Activated effector memory CD4-positive, alpha-beta T cell treated with anti-CD3 and anti-CD28 coated beads, Interleukin-2, amount 50 U/mL, for 16 hours (primary cell): Measurements from ENCODE around the gene CHST3.
A peak's percentile ranks its signal among the peaks of the same experiment; 100 is the strongest.
"Not testable (repeated sequence)": the region's sequence is repeated elsewhere in the genome, so short reads cannot be mapped to it uniquely, and the experiment has no call there.

ENCODE experiments used
- DNase-seq: peaks from one replicate; pipeline ENCODE4 v3.0.0-alpha.2; 2020

The CHST3 gene

DNA sequence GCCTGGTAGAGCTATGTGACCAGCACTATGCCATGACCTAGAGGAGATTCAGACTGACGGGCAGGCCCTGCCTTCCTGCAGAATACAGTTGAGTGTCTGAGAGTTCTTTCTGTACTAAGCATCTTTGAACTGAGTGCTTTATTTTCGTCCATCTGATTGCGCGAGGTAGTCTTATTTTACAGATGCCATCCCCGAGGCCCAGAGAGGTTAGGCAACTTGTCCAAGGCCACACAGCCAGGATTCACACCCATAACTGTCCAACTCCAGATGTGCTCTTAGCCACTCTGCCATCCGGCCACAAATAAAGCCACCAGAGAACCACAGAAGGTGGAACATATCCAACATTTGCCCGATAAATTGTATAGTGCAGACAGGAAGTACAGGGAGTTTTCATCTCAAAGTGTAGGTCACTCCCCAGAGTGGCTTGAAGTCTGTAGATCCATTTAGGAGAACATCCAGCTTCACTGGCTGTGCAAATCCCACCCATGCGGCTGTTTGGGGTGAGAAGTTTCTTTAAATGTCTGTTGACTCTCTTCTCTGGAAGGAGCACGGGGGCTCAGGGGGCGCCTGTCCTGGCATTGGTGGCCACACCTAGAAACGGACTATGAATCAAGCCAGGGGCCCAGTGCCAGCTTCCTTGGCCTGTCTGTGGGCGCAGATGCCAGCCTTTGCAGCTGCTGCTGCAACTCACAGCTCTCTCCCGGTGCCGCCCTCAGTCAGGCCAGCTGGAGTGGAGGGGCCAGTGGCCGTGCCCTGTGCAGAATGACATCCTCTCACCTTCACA, 11.1 kb downstream of the CHST3 start:
- no peak for DNase-seq

- DNase-seq, result no peak
Measured at GRCh38 chr10:71975871-71976725, 11.9 kb downstream of the CHST3 start.

- DNase-seq, result not testable (repeated sequence)
Measured at GRCh38 chr10:71977614-71977903, 13.4 kb downstream of the CHST3 start.

GRCh38 chr10:71978476-71978875, 14.3 kb downstream of the CHST3 start:
- no peak for DNase-seq

GRCh38 chr10:71978988-71979691, 14.9 kb downstream of the CHST3 start:
- DNase-seq, result no peak

- DNase-seq, result no peak
Measured at GRCh38 chr10:71979692-71980062, 15.5 kb downstream of the CHST3 start.

DNA sequence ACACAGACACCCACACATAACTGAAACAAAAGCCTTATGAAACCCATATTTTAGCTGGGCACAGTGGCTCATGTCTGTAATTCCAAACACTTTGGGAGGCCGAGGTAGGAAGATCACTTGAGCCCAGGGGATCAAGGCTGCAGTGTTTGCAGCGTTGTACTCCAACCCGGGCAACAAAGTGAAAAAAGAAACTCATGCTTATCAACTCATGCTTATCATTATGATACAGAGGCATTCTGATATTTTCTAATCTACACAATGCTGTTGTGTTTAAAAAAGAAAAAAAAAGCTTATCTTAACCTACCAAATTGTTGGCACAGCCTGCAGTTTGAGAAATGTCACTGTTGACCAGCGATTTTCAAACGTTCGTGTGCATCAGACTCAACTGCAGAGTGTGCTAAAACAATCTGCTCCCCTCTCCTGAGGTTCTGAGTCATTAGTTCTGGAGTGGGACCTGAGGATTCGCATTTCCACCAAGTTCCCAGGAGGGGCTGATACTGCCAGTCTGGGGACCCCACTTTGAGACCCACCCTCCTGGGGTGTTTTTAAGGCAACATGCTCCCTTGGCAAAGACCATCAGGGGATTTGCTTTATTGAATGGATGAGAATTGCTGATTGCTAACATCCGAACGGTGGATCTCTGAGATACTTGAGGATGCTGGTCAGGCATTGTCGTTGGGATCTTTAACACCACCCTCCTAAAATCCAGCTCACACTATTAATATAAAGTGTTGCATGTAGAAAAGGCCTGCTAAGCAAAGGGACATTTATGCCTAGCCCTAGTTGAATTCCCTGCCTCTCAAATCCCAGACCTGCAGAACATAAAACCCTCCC, 16.2 kb downstream of the CHST3 start:
- no peak for DNase-seq

DNA sequence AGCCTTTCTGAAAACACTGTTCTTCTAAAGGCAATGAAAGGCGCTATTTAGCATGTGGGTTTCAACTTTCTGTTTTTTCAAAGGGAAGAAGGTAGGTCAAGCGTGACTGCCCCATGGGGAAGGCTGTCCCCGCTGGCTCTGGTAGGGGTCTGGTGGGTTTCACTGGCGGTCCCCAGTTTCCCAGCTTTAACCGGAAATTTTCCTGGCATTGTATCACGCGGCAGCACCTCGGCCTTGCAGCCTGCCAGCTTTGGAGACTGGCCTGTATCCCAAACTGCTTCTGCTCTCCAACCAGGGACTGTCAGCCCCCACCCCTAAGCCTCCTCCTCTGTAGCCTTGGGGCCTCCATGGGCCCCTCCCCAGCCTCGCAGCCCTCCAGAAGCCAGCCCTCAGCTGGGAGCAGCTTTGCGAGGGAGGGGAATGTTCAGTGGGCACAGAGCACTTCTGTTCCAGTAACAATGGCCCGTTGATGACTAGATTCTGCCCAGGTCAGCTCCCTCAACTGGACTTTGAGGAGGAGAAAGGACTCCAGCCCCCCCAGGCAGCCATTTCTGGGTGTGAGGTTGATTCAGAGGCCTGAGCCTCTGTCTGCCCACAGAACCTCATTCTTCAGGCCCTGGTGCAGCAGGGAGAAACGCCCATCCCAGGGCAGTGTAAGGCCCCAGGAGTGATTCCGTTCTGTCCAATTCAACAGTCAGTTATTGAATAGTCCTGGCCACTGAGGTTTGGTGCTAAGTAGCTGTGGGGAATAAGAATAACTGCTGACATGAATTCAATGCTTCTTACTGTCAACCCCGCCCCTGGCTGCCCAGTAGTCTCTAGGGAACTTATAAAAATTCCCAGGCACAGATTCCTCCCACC, 17.1 kb downstream of the CHST3 start:
- DNase-seq, result no peak

DNA sequence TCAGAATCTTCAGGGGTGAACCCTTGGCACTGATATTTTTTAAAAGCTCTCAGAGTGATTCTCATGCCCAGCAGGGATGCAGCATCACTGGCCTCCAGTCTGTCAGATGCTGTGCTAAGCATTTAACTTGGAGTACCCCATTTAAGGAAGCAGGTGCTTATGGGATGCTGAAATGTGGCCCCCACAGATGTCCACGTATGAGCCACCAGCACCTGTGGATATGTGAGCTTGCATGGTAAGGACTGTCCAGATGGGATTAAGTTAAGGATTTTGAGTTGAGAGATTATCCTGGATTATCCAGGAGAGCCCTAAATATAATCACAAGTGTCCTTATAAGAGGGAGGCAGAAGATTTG, 17.7 kb downstream of the CHST3 start:
- DNase-seq, result no peak

- no peak for DNase-seq
Measured at GRCh38 chr10:71982269-71983178, 18.3 kb downstream of the CHST3 start.

DNA sequence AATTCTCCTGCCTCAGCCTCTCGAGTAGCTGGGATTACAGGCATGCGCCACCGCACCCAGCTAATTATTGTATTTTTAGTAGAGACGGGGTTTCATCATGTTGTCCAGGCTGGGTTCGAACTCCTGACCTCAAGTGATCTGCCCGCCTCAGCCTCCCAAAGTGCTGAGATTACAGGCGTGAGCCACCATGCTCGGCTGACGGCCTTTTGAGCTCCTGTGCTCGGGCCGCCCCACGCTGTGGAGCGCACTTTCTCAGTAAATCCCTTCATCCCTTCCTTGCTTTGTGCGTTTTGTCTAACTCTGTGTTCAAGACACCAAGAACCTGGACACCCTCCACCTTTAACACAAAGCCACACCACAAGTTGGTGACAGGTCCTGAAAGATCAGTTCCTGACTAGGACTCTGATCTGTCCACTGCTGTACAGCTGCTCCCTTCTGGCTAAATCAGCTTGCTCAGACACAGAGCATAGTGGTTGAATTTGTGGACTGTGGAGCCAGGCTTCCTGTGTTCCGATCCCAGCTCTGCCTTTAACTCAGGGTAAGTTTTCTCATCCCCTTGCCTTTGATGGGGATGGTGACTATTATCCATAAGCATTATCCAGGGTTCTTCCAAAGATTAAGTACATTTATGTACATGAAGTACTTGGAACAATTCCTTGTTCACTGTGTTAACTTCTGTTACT, 20.1 kb downstream of the CHST3 start:
- peak; percentile 24 for DNase-seq

- no peak for DNase-seq
Measured at GRCh38 chr10:71984809-71985388, 20.7 kb downstream of the CHST3 start.

- DNase-seq, result no peak
Measured at GRCh38 chr10:71985542-71986250, 21.5 kb downstream of the CHST3 start.

DNA sequence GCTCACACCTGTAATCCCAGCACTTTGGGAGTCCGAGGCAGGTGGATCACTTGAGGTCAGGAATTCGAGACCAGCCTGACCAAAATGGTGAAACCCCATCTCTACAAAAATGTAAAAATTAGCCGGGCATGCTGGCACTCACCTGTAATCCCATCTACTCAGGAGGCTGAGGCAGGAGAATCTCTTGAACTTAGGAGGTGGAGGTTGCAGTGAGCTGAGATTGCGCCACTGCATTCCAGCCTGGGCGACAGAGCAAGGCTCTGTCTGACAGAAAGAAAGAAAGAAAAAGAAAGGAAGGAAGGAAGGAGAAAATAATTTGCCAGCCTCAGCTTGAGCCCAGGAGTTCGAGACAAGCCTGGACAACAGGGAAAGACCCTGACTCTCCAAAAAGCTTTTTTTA, 24.7 kb downstream of the CHST3 start:
- not testable (repeated sequence) for DNase-seq

- DNase-seq, result no peak
Measured at GRCh38 chr10:71989661-71990454, 25.7 kb downstream of the CHST3 start.

DNA sequence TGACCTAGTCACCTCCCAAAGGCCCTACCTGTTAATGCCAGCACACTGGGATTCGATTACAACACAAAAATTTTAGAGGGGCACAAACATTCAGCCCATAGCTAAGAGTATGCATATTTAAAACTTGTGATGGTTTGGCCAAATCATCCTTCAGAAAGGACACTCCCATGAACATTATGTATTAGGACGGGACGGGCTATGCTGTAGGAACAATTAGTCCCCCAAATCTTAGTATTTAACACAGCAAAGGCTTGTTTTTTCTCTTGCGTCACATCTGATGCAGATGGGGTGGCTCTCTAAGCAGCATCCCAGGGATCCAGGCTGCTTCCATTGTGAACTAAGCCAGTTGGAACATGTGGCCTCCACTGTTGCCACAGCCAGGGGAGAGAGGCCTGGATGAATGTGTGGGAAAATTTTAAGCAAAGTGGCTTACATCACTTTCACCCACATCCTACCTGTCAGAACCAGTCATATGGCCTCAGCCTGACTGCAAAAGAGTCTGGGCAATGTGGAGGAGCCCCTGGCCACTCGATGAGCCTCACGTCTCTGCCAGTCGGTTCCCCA, 26.6 kb downstream of the CHST3 start:
- DNase-seq, result no peak

DNA sequence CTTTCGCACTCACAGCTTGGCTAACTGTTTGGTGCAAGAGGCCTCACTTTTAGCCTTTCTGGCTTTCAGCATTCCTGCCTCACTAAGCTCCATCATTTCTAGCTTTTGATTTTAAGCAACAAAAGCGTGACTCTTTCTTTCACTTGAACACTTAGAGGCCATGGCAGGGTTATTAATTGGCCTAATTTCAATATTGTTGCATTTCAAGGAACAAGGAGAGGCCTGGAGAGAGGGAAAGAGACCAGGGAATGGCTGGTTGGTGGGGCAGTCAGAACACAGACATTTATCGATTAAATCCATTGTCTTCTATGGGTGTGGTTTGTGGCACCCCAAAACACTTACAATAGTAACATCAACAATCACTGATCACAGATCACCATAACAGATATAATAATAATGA, 31.3 kb downstream of the CHST3 start:
- no peak for DNase-seq
